Measurements from ENCODE around the gene RPS21. TPM values are rescaled to one million over a fixed set of nuclear protein-coding genes. Genes with fewer than 3 reads are reported as not detected.

RPS21 gene
- total and polyA plus RNA-seq, 4 donors = 965 to 6,824 (median 2,761) TPM

DNA sequence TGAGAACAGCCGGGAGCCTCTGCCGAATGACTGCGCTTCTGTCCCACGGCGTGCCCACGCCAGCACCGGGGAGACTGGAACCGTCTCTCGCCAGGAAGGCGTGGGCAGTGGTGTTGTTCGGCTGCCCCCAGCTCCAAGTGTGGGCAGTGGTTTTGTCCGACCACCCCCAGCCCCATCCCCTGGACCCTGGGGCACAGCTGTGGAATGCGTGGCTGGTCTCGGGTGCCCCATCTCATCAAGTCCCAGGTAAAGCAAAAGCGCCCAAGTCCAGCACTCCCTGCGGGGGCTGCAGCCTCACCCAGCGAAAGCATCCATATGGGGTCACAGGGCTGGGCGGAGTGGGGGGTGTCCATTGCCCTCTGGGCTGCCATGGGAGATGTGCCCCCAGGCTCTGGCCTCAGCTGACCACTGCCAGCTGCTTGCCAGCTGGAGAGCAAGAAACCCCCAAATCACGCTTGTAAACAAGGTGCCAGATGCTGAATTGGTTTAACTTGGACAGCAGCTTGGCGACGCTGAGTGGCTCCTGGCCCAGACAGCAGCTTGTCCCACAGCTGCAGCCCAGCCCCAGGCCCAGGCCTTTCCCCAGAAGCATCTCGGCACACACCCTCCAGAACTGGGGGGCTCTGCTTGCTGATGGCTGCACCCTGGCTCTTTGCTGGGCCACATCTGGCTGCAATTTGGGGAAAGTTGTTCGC, 15.7 kb downstream of the RPS21 start:
- ATAC-seq (ENCODE audit: low FRiP score) (no peak), DNase-seq (no peak)
- no peak overlapping the region for H3K27ac ChIP-seq (ENCODE audit: low read depth in 1 of 2, low read length in 2 of 2)
- H3K36me3 ChIP-seq (ENCODE audit: control insufficient read depth in 1 of 2, insufficient read depth in 2 of 2, low read length in 1 of 2) = no peaks in the 10 kb centered on the region
- 89 to 90% methylated on average over 23 of the region's 23 CpGs for WGBS, 2 donors
- no peak overlapping the region for H3K4me3 ChIP-seq (ENCODE audit: low read length in 2 of 2)
- no peaks in the 10 kb centered on the region for H3K9me3 ChIP-seq (ENCODE audit: control insufficient read depth, low read length)
- intact Hi-C loops (cut with DNase I) = loop anchor here in 1 of 2 donors (10.0 kb wide), 1 partner anchor 222 kb away; no protein-coding TSS in a partner anchor
- H3K4me1 ChIP-seq (ENCODE audit: control insufficient read depth in 1 of 2, insufficient read depth in 2 of 2, low read length in 2 of 2) = no peaks in the 10 kb centered on the region
- no peaks in the 10 kb centered on the region for H3K27me3 ChIP-seq (ENCODE audit: control insufficient read depth in 1 of 2, insufficient read depth in 2 of 2, low read length in 1 of 2)

DNA sequence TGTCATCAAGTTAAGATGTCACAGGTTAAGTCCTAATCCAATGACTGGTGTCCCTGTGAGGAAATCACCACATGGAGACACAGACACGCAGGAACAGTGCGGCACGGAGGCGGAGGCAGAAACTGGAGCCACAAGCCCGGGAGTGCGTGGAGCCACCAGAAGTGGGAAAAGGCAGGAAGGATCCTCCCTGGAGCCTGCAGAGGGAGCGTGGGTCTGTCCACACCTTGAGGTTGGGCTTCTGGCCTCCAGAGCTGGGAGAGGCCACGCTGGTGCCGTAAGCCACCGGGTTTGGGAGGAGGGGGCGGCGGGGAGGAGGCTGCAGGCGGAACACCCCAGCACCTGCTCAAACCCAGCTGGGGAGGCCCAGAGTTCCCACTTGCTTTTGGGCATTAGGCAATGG, 16.4 kb downstream of the RPS21 start:
- Histone ChIP-seq H3K36me3 (ENCODE audit: control insufficient read depth in 1 of 2, insufficient read depth in 2 of 2, low read length in 1 of 2) (no peaks in the 10 kb centered on the region), H3K27me3 (ENCODE audit: control insufficient read depth in 1 of 2, insufficient read depth in 2 of 2, low read length in 1 of 2) (no peaks in the 10 kb centered on the region), H3K4me1 (ENCODE audit: control insufficient read depth in 1 of 2, insufficient read depth in 2 of 2, low read length in 2 of 2) (no peaks in the 10 kb centered on the region), H3K9me3 (ENCODE audit: control insufficient read depth, low read length) (no peaks in the 10 kb centered on the region), H3K4me3 (ENCODE audit: low read length in 2 of 2) (no peak overlapping the region), H3K27ac (ENCODE audit: low read depth in 1 of 2, low read length in 2 of 2) (no peak overlapping the region)
- ATAC-seq (ENCODE audit: low FRiP score) (no peak), DNase-seq (no peak)
- intact Hi-C loops (cut with DNase I) = loop anchor here in 1 of 2 donors (10.0 kb wide), 1 partner anchor 221 kb away; no protein-coding TSS in a partner anchor
- WGBS, 2 donors = 85 to 87% methylated on average over 8 to 13 of the region's 13 CpGs

DNA sequence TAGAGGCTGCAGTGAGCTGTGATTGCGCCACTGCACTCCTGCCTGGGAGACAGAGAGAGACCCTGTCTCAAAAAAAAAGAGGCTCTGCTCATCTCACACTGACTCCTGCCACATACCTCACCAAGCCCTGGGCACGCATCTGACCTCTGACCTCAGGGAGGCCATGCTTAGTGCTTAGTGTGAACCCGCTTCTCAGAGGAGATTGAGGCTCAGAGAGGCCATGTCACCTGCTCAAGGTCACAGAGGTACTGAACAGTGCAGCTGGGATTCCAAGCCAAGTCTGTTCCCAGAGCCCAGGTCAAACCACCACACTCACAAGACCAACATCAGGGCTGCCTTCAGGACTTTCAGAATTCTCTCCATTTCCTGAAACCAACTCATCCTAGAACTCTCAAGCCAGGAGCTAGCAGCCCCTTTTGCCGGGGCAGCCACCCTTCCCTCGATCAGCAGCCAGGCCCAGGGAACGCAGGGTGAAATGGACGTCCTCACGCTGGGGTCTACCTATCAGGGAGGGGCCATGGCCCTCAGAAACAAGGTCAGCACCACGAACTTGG, 17.3 kb downstream of the RPS21 start:
- 90 to 91% methylated on average over 9 of the region's 9 CpGs for WGBS, 2 donors
- ATAC-seq (ENCODE audit: low FRiP score) (no peak), DNase-seq (no peak)
- H3K9me3 ChIP-seq (ENCODE audit: control insufficient read depth, low read length) = no peaks in the 10 kb centered on the region
- H3K4me3 ChIP-seq (ENCODE audit: low read length in 2 of 2) = no peak overlapping the region
- no peaks in the 10 kb centered on the region for H3K36me3 ChIP-seq (ENCODE audit: control insufficient read depth in 1 of 2, insufficient read depth in 2 of 2, low read length in 1 of 2)
- no peaks in the 10 kb centered on the region for H3K27me3 ChIP-seq (ENCODE audit: control insufficient read depth in 1 of 2, insufficient read depth in 2 of 2, low read length in 1 of 2)
- H3K27ac ChIP-seq (ENCODE audit: low read depth in 1 of 2, low read length in 2 of 2) = no peak overlapping the region
- intact Hi-C loops (cut with DNase I) = loop anchor here in 1 of 2 donors (10.0 kb wide), 1 partner anchor 221 kb away; no protein-coding TSS in a partner anchor
- H3K4me1 ChIP-seq (ENCODE audit: control insufficient read depth in 1 of 2, insufficient read depth in 2 of 2, low read length in 2 of 2) = no peaks in the 10 kb centered on the region

DNA sequence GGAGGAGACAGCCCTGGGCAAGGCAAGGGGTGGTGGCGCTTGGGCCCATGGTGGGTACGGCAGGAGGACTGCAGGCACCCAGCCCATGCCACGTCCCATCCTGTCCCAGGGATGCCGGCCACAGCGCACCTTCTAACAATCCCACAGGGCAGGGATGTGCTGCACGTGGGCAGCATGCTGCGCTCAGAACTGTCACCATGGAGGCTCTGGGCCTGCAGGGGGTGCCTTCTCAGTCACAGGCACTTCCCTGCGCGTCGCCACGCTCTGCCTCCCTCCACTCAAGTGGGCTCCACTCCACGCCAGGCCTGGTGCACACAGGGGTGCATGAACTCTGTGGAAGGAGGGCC, 17.8 kb downstream of the RPS21 start:
- DNase-seq = no peak
- Histone ChIP-seq H3K27ac (ENCODE audit: low read depth in 1 of 2, low read length in 2 of 2) (no peak overlapping the region), H3K36me3 (ENCODE audit: control insufficient read depth in 1 of 2, insufficient read depth in 2 of 2, low read length in 1 of 2) (no peaks in the 10 kb centered on the region), H3K4me3 (ENCODE audit: low read length in 2 of 2) (no peak overlapping the region), H3K4me1 (ENCODE audit: control insufficient read depth in 1 of 2, insufficient read depth in 2 of 2, low read length in 2 of 2) (no peaks in the 10 kb centered on the region), H3K27me3 (ENCODE audit: control insufficient read depth in 1 of 2, insufficient read depth in 2 of 2, low read length in 1 of 2) (no peaks in the 10 kb centered on the region), H3K9me3 (ENCODE audit: control insufficient read depth, low read length) (no peaks in the 10 kb centered on the region)
- 91 to 94% methylated on average over 12 of the region's 12 CpGs for WGBS, 2 donors
- ATAC-seq (ENCODE audit: low FRiP score) = no peak
- intact Hi-C loops (cut with DNase I) = loop anchor here in 1 of 2 donors (10.0 kb wide), 1 partner anchor 220 kb away; no protein-coding TSS in a partner anchor

DNA sequence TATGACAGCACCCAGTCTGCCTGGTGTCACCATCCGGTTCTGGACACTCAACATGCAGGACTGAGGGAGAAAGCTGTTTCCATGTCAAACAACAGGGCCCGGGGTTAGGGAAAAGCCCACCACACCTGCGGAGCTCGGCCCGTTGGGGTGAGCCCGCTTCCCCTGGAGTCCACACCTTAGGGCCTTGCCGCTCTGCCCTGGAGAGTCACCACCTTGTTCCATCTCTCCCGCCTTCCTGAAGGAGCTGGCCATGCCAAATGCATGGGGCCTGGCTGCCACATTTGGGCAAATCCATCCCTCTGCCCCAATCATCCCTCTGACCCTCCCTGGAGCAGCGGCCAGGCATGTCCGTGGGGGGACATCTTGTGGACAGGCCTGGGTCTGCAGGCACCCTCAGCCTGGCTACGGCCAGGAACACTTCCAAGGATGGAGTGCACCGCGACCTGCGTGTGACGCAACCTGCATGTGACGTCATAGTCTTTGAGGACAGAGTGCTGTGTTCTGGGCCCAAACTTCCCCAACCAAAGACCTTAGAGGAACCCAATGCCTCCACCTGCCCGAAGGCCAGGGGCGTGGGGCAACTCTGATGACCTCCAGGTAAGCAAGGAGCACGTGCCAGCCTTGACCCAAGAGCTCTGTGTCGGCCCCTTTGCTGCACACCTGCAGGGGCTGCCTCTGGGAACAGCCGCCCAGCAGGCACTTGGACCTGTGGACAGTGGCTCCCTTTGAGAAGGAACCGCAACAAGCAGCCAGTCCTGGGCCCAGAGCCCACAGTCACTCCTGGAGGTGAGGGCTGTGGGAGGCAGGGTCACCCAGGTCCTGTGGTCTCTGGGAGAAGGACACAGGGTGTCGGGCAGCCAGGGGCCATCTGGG, 18.4 kb downstream of the RPS21 start:
- no peaks in the 10 kb centered on the region for H3K36me3 ChIP-seq (ENCODE audit: control insufficient read depth in 1 of 2, insufficient read depth in 2 of 2, low read length in 1 of 2)
- H3K27me3 ChIP-seq (ENCODE audit: control insufficient read depth in 1 of 2, insufficient read depth in 2 of 2, low read length in 1 of 2) = no peaks in the 10 kb centered on the region
- ATAC-seq (ENCODE audit: low FRiP score) = peak; percentile 38
- DNase-seq = peak; percentile 62 to 86
- no peaks in the 10 kb centered on the region for H3K9me3 ChIP-seq (ENCODE audit: control insufficient read depth, low read length)
- H3K4me1 ChIP-seq (ENCODE audit: control insufficient read depth in 1 of 2, insufficient read depth in 2 of 2, low read length in 2 of 2) = no peaks in the 10 kb centered on the region
- no peak overlapping the region for H3K27ac ChIP-seq (ENCODE audit: low read depth in 1 of 2, low read length in 2 of 2)
- intact Hi-C loops (cut with DNase I) = loop anchor here in 1 of 2 donors (10.0 kb wide), 1 partner anchor 219 kb away; no protein-coding TSS in a partner anchor
- WGBS, 2 donors = 56 to 57% methylated on average over 23 of the region's 23 CpGs
- H3K4me3 ChIP-seq (ENCODE audit: low read length in 2 of 2) = no peak overlapping the region

DNA sequence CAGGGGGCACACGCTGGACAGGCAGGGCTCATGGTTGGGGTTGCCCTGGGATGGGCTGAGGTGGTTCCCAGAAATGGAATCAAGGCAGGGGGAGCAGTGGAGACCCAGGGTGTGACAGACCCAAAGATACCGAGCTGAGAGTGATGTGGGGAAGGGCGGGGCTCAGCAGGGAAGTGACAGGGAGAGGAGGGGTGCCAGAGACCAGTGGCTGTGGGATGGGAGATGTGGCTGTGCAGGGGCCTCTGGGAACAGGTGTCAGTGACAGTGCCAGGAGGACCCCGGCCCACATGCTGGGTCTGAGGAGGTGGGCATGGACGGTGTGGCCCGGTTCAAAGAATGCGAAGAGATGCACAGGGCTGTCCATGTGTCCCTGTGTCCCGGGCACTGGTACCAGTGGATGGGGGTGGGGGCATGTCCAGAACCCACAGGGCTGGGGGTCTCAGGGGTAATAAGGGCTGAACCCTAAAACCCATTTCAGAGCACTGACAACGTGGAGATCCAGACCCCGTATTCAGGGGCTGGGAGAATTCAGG, 19.1 kb downstream of the RPS21 start:
- 50 to 52% methylated on average over 10 of the region's 10 CpGs for WGBS, 2 donors
- H3K27ac ChIP-seq (ENCODE audit: low read depth in 1 of 2, low read length in 2 of 2) = no peak overlapping the region
- no peaks in the 10 kb centered on the region for H3K9me3 ChIP-seq (ENCODE audit: control insufficient read depth, low read length)
- H3K27me3 ChIP-seq (ENCODE audit: control insufficient read depth in 1 of 2, insufficient read depth in 2 of 2, low read length in 1 of 2) = no peaks in the 10 kb centered on the region
- no peaks in the 10 kb centered on the region for H3K36me3 ChIP-seq (ENCODE audit: control insufficient read depth in 1 of 2, insufficient read depth in 2 of 2, low read length in 1 of 2)
- ATAC-seq (ENCODE audit: low FRiP score) (no peak), DNase-seq (no peak)
- H3K4me3 ChIP-seq (ENCODE audit: low read length in 2 of 2) = no peak overlapping the region
- intact Hi-C loops (cut with DNase I) = loop anchor here in 1 of 2 donors (10.0 kb wide), 1 partner anchor 219 kb away; no protein-coding TSS in a partner anchor
- no peaks in the 10 kb centered on the region for H3K4me1 ChIP-seq (ENCODE audit: control insufficient read depth in 1 of 2, insufficient read depth in 2 of 2, low read length in 2 of 2)

DNA sequence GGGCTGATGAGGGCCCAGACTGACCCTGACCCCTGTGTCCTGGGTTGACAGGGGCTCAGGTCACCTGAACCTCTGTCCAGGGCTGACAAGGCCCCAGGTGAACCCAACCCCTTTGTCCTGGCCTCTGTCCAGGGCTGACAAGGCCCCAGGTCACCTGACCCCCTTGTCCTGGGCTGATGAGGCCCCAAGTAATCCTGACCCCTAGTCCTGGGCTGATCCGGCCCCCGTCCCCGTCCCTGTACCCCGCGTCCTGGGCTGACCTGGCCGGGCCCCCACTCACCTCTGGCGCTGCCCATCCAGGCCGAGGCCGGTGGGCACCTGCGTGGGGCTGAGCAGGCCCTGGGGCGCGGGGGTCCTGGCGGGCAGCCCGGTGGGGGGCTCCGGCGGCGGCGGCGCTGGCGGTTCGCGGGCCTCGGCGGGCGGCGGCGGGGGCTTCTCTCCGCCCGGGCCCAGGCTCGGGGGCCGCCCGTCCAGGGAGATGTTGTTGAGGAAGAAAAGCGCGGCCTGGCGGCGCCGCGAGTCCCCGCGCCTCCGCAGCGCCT, 19.8 kb downstream of the RPS21 start:
- Histone ChIP-seq H3K4me3 (ENCODE audit: low read length in 2 of 2) (peak overlapping the region; percentile 63 to 84), H3K4me1 (ENCODE audit: control insufficient read depth in 1 of 2, insufficient read depth in 2 of 2, low read length in 2 of 2) (no peaks in the 10 kb centered on the region), H3K9me3 (ENCODE audit: control insufficient read depth, low read length) (no peaks in the 10 kb centered on the region), H3K27ac (ENCODE audit: low read depth in 1 of 2, low read length in 2 of 2) (no peak overlapping the region), H3K27me3 (ENCODE audit: control insufficient read depth in 1 of 2, insufficient read depth in 2 of 2, low read length in 1 of 2) (no peaks in the 10 kb centered on the region), H3K36me3 (ENCODE audit: control insufficient read depth in 1 of 2, insufficient read depth in 2 of 2, low read length in 1 of 2) (no peaks in the 10 kb centered on the region)
- DNase-seq (no peak), ATAC-seq (ENCODE audit: low FRiP score) (no peak)
- WGBS, 2 donors = 1% methylated on average over 26 to 42 of the region's 42 CpGs
- intact Hi-C loops (cut with DNase I) = loop anchor here in 1 of 2 donors (10.0 kb wide), 1 partner anchor 218 kb away; no protein-coding TSS in a partner anchor
